Neural progenitor cell (in vitro differentiated cells): ENCODE data around the gene MAD1L1.

ENCODE experiments used
- EZH2 ChIP-seq: fragments of 200-600 bp; sonication (generic); IDR thresholded peaks from 2 replicates; pipeline ENCODE4 v1.6.1; 2017; ENCODE audit warnings: antibody characterized with exemption, mild to moderate bottlenecking, moderate library complexity
- EZH2phosphoT487 ChIP-seq: fragments of 200-600 bp; sonication (generic); IDR thresholded peaks from 2 replicates; pipeline ENCODE4 v1.6.1; 2017; ENCODE audit warnings: antibody characterized with exemption
- TF ChIP-seq, protein P1 (sequence below): fragments of 200-600 bp; sonication (generic); IDR thresholded peaks from 2 replicates; pipeline ENCODE4 v1.5.1; 2017; ENCODE audit warnings: antibody characterized with exemption, mild to moderate bottlenecking

DNA sequence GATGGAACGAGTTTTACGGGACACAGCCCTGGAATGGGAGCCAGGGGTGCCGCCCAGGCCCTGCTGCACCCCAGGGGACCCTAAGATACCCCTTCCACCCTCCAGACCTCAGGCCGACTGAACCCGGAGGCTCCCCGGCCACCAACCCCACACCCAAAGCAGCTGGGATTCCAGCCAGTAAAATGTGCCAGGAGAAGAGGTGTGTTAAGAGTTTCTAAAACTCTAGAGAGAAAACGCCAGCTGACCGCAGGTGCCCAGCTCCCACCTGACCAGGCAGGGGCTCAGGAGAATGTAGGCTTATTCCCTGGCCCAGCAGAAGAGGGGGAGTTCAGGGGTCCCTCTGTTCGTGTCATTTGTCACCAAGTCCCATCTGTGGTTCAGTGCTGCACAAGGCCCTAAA lies 26.7 kb upstream of the MAD1L1 start:
- TF ChIP-seq, protein P1, sequence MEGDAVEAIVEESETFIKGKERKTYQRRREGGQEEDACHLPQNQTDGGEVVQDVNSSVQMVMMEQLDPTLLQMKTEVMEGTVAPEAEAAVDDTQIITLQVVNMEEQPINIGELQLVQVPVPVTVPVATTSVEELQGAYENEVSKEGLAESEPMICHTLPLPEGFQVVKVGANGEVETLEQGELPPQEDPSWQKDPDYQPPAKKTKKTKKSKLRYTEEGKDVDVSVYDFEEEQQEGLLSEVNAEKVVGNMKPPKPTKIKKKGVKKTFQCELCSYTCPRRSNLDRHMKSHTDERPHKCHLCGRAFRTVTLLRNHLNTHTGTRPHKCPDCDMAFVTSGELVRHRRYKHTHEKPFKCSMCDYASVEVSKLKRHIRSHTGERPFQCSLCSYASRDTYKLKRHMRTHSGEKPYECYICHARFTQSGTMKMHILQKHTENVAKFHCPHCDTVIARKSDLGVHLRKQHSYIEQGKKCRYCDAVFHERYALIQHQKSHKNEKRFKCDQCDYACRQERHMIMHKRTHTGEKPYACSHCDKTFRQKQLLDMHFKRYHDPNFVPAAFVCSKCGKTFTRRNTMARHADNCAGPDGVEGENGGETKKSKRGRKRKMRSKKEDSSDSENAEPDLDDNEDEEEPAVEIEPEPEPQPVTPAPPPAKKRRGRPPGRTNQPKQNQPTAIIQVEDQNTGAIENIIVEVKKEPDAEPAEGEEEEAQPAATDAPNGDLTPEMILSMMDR: no peak
- TF ChIP-seq EZH2: no peak
- no peak for TF ChIP-seq EZH2phosphoT487
